GM19452 (cell line): Measurements from ENCODE around the gene NUMA1.

Experiments used
- ATAC-seq: cut with Tn5 transposase; IDR thresholded peaks from one replicate; pipeline ENCODE4 v1.9.1; 2021; ENCODE audit not compliant: unreplicated experiment

The NUMA1 gene

GRCh38 chr11:72080326-72081183, at the start of gene NUMA1, which contains the start of gene LRRC51:
Gene NUMA1, minus strand, starts transcription at chr11:72080542. Its CDS starts 44,599 bp downstream, at chr11:72035943.
Gene LRRC51, plus strand, starts transcription at chr11:72080850. Its CDS starts 8,234 bp downstream, at chr11:72089084.
- peak; percentile 93 for ATAC-seq

GRCh38 chr11:72129381-72129780, 49.0 kb upstream of the NUMA1 start:
- ATAC-seq: no peak

- ATAC-seq: no peak
Measured at GRCh38 chr11:72127923-72128322, 47.6 kb upstream of the NUMA1 start.

GRCh38 chr11:72125956-72126355, 45.6 kb upstream of the NUMA1 start:
- ATAC-seq: no peak

GRCh38 chr11:72124046-72124445, 43.7 kb upstream of the NUMA1 start:
- no peak for ATAC-seq

GRCh38 chr11:72123117-72123653, 42.8 kb upstream of the NUMA1 start:
- no peak for ATAC-seq

- ATAC-seq: no peak
Measured at GRCh38 chr11:72122607-72123006, 42.3 kb upstream of the NUMA1 start.

- no peak for ATAC-seq
Measured at GRCh38 chr11:72120930-72121329, 40.6 kb upstream of the NUMA1 start.

GRCh38 chr11:72119198-72119597, 38.9 kb upstream of the NUMA1 start:
- no peak for ATAC-seq

- no peak for ATAC-seq
Measured at GRCh38 chr11:72116019-72116755, 35.8 kb upstream of the NUMA1 start.

GRCh38 chr11:72114570-72114969, 34.2 kb upstream of the NUMA1 start:
- no peak for ATAC-seq

GRCh38 chr11:72112978-72113808, 32.9 kb upstream of the NUMA1 start:
- no peak for ATAC-seq

GRCh38 chr11:72112143-72112977, 32.0 kb upstream of the NUMA1 start, which contains the start of gene ANAPC15:
Gene ANAPC15, minus strand, starts transcription at chr11:72112695. Its CDS starts 1,419 bp downstream, at chr11:72111276.
- peak; percentile 88 for ATAC-seq

GRCh38 chr11:72111300-72112142, 31.2 kb upstream of the NUMA1 start:
- no peak for ATAC-seq

GRCh38 chr11:72105888-72106287, 25.5 kb upstream of the NUMA1 start, which contains the start of gene TOMT:
Gene TOMT, plus strand, starts transcription at chr11:72105924. Its CDS starts 28 bp downstream, at chr11:72105952.
- no peak for ATAC-seq

GRCh38 chr11:72103754-72104167, 23.4 kb upstream of the NUMA1 start:
- no peak for ATAC-seq

GRCh38 chr11:72102946-72103753, 22.8 kb upstream of the NUMA1 start, which contains the start of gene LAMTOR1:
Gene LAMTOR1, minus strand, starts transcription at chr11:72103297. Its CDS starts 73 bp downstream, at chr11:72103224.
- ATAC-seq: peak; percentile 87

- peak; percentile 8 for ATAC-seq
Measured at GRCh38 chr11:72102631-72102945, 22.2 kb upstream of the NUMA1 start.
